ENCODE results near the gene OR4E1. TPM values are rescaled to one million over a fixed set of nuclear protein-coding genes. Genes with fewer than 3 reads are reported as not detected.
"Not testable (repeated sequence)": the region's sequence is repeated elsewhere in the genome, so short reads cannot be mapped to it uniquely, and the experiment has no call there.

The OR4E1 gene
- total and polyA plus RNA-seq, 7 donors, result not detected

DNA sequence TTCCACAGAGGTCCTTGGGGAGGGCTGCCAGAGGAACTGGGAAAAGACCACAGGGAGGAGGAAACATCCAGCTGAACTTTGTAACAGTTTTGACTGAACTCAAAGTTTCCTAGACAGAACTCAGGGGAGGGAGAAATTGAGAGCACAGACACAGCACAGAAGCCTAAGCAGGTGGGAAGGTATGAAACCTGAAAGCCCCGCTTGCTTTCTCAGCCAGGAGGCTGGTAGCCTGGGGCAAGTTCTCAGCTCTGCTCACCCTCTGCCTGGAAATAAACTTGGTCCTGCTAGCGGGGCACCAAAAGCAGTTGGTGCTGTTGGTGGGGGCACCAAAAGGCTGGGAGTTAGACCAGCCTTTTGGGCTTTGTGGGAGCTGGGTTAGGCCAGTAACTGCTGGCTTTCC, 25.9 kb upstream of the OR4E1 start:
- TF ChIP-seq POLR2A (IDR thresholded peaks at IDR 0.05) (no peak), EP300 (IDR thresholded peaks at IDR 0.05) (no peak), POLR2AphosphoS5 (IDR thresholded peaks at IDR 0.05) (no peak), CTCF (IDR thresholded peaks at IDR 0.05) (no peak)
- WGBS, 2 donors, result 79 to 82% methylated on average over 2 of the region's 2 CpGs
- Histone ChIP-seq H3K9me3 (no peaks in the 10 kb centered on the region), H3K4me1 (no peaks in the 10 kb centered on the region), H3K36me3 (no peaks in the 10 kb centered on the region), H3K27ac (no peak overlapping the region), H3K27me3 (no peaks in the 10 kb centered on the region), H3K4me3 (no peak overlapping the region)
- intact Hi-C loops (cut with DNase I), result no loop called here
- DNase-seq, result no peak

DNA sequence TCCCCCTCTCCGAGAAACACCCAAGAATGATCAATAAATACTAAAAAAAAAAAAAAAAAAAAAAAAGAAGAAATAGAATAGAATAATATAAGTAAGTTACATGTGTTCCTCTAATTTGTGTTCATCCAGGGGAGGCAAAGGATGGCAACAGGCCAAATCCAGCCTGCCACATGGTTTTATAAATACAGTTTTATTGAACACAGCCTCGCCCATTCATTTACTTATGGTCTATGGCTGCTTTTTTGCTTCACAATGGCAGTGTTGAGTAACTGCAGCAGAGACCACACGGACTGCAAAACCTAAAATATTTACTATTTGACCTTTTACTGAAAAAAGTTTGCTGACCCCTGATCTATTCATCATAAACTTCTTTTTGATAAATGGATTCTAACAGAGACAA, 24.9 kb upstream of the OR4E1 start:
- 9 to 27% methylated on average over 2 of the region's 3 CpGs for WGBS, 2 donors
- H3K4me1 ChIP-seq; intact Hi-C loops (cut with DNase I); H3K4me3 ChIP-seq; H3K9me3 ChIP-seq; H3K27ac ChIP-seq; H3K36me3 ChIP-seq; DNase-seq; H3K27me3 ChIP-seq: not testable (repeated sequence)

DNA sequence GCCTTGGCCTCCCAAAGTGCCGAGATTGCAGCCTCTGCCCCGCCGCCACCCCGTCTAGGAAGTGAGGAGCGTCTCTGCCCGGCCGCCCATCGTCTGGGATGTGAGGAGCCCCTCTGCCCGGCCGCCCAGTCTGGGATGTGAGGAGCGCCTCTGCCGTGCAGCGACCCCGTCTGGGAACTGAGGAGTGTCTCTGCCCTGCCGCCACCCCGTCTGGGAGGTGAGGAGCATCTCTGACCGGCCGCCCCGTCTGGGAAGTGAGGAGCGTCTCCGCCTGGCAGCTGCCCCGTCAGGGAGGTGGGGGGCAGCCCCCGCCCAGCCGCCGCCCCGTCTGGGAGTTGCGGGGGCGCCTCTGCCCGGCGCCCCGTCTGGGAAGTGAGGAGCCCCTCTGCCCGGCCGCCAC, 24.0 kb upstream of the OR4E1 start:
- H3K27ac ChIP-seq; H3K36me3 ChIP-seq; intact Hi-C loops (cut with DNase I); DNase-seq; H3K4me3 ChIP-seq; H3K27me3 ChIP-seq; H3K4me1 ChIP-seq; H3K9me3 ChIP-seq: not testable (repeated sequence)
- 91 to 94% methylated on average over 33 of the region's 33 CpGs for WGBS, 2 donors

- intact Hi-C loops (cut with DNase I), result no loop called here
- H3K27ac ChIP-seq, result no peak overlapping the region
Observed at GRCh38 chr14:21694425-21694824, 20.8 kb upstream of the OR4E1 start.

DNA sequence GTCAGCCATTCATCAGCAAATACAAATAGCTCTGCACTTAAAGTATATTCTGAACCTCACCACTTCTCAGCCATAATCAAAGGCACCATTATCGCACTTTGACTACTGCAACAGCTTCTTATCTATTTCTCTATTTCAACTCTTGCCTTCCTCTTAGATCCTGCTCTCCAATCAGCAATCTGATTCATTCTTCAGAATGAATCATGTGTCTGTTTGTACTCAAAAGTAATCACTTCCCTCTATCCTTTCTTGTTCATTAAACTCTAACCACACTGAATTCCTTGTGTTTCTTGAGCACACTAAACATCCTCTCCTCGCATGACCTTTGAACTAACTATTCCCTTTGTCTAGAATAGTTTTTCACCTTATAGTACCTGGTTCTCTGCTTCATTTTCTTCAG, 12.8 kb upstream of the OR4E1 start:
- Histone ChIP-seq H3K27me3 (no peaks in the 10 kb centered on the region), H3K9me3 (no peaks in the 10 kb centered on the region), H3K27ac (no peak overlapping the region), H3K36me3 (no peaks in the 10 kb centered on the region), H3K4me1 (no peaks in the 10 kb centered on the region), H3K4me3 (no peak overlapping the region)
- DNase-seq, result no peak
- WGBS, 2 donors, result 79 to 84% methylated on average over 2 of the region's 2 CpGs
- intact Hi-C loops (cut with DNase I), result no loop called here
- TF ChIP-seq POLR2AphosphoS5 (IDR thresholded peaks at IDR 0.05) (no peak), POLR2A (IDR thresholded peaks at IDR 0.05) (no peak), EP300 (IDR thresholded peaks at IDR 0.05) (no peak), CTCF (IDR thresholded peaks at IDR 0.05) (no peak)

More at GRCh38 chr14:21694425-21694824, 20.8 kb upstream of the OR4E1 start:
- TF ChIP-seq POLR2A (IDR thresholded peaks at IDR 0.05) (no peak), CTCF (IDR thresholded peaks at IDR 0.05) (no peak), EP300 (IDR thresholded peaks at IDR 0.05) (no peak), POLR2AphosphoS5 (IDR thresholded peaks at IDR 0.05) (no peak)
- Histone ChIP-seq H3K36me3 (no peaks in the 10 kb centered on the region), H3K9me3 (no peaks in the 10 kb centered on the region), H3K4me1 (no peaks in the 10 kb centered on the region), H3K27me3 (no peaks in the 10 kb centered on the region), H3K4me3 (no peak overlapping the region)
- no peak for DNase-seq

DNA sequence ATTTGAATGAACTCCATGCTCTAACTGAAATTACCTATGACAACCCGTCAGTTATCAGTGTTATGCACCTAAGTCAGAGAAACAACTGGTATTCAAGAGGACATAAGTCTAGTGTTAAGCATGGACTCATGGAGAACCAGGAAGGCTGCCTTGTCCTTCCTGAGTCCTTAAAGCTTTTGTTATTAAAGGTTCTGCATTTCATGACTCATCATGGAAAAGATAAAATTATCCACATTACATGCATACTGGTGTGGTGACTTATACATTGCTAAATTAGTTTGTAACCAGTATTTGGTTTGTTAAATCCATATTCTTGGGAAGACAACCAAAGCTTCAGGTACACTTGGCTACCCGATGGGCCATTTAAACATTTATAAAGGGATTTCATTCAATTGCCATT, 6.5 kb upstream of the OR4E1 start:
- Histone ChIP-seq H3K36me3 (no peaks in the 10 kb centered on the region), H3K9me3 (no peaks in the 10 kb centered on the region), H3K4me1 (no peaks in the 10 kb centered on the region), H3K4me3 (no peak overlapping the region), H3K27ac (no peak overlapping the region), H3K27me3 (no peaks in the 10 kb centered on the region)
- WGBS, 2 donors, result 87 to 90% methylated on average over 2 of the region's 2 CpGs
- intact Hi-C loops (cut with DNase I), result no loop called here
- no peak for TF ChIP-seq CTCF (IDR thresholded peaks at IDR 0.05)
- no peak for TF ChIP-seq POLR2AphosphoS5 (IDR thresholded peaks at IDR 0.05)
- TF ChIP-seq POLR2A (IDR thresholded peaks at IDR 0.05), result no peak
- TF ChIP-seq EP300 (IDR thresholded peaks at IDR 0.05), result no peak
- no peak for DNase-seq

All from sigmoid colon (tissue), 7 donors.